Uterus (tissue), 2 donors: ENCODE measurements around the gene AP4E1.

ENCODE experiments used
- CTCF ChIP-seq, 4 experiments: fragments of 200-600 bp in 2 of 4; fragments of 450-650 bp in 2 of 4; sonication (generic) in 2 of 4; IDR thresholded peaks; one replicate each; pipeline ENCODE4 v1.5.1; 2016 to 2019; ENCODE audit warnings: antibody characterized with exemption in 4 of 4, mild to moderate bottlenecking in 2 of 4, moderate library complexity in 1 of 4
- POLR2A ChIP-seq, 2 donors: fragments of 450-650 bp; IDR thresholded peaks; one replicate each; pipeline ENCODE4 v1.6.1; 2016; ENCODE audit warnings: antibody characterized with exemption in 2 of 2, mild to moderate bottlenecking in 1 of 2, moderate library complexity in 1 of 2

- TF ChIP-seq CTCF (IDR thresholded peaks at IDR 0.05) (no peak), POLR2A (IDR thresholded peaks at IDR 0.05) (no peak)
Measured at GRCh38 chr15:50883903-50884302, 24.6 kb upstream of the AP4E1 start.
